Neural cell (in vitro differentiated cells): Measurements from ENCODE around the gene IDS.
"Not testable (repeated sequence)": the region's sequence is repeated elsewhere in the genome, so short reads cannot be mapped to it uniquely, and the experiment has no call there.

Experiments used
- CTCF ChIP-seq: fragments of 450-650 bp; IDR thresholded peaks from 2 replicates; pipeline ENCODE4 v1.5.1; 2014; ENCODE audit warnings: antibody characterized with exemption, mild to moderate bottlenecking, moderate library complexity; ENCODE audit not compliant: poor library complexity, severe bottlenecking
- EP300 ChIP-seq: fragments of 450-650 bp; conservative IDR thresholded peaks from 2 replicates; pipeline ENCODE4 v1.6.1; 2014; ENCODE audit warnings: antibody characterized with exemption, mild to moderate bottlenecking, moderate library complexity; ENCODE audit not compliant: poor library complexity, severe bottlenecking
- EZH2 ChIP-seq: fragments of 200-600, 300-800 bp; shearing (Covaris generic), sonication (generic); IDR thresholded peaks from 2 replicates; pipeline ENCODE4 v1.6.1; 2014; ENCODE audit warnings: antibody characterized with exemption, low read length, borderline replicate concordance, mild to moderate bottlenecking; ENCODE audit not compliant: insufficient read depth, poor library complexity, severe bottlenecking
- MXI1 ChIP-seq: fragments of 450-650 bp; conservative IDR thresholded peaks from 2 replicates; pipeline ENCODE4 v1.6.1; 2014; ENCODE audit warnings: antibody characterized with exemption, mild to moderate bottlenecking; ENCODE audit not compliant: poor library complexity, severe bottlenecking
- POLR2AphosphoS5 ChIP-seq: IDR thresholded peaks from 2 replicates; pipeline ENCODE4 v1.6.1; 2012
- RAD21 ChIP-seq: fragments of 450-650 bp; conservative IDR thresholded peaks from 2 replicates; pipeline ENCODE4 v1.6.1; 2014; ENCODE audit warnings: antibody characterized with exemption, mild to moderate bottlenecking, moderate library complexity
- SMC3 ChIP-seq: fragments of 450-650 bp; conservative IDR thresholded peaks from 2 replicates; pipeline ENCODE4 v1.6.1; 2014; ENCODE audit warnings: antibody characterized with exemption, mild to moderate bottlenecking, moderate library complexity; ENCODE audit not compliant: poor library complexity
- TAF1 ChIP-seq: IDR thresholded peaks from 2 replicates; pipeline ENCODE4 v1.6.1; 2012; ENCODE audit warnings: low read depth
- TF ChIP-seq, protein P1 (sequence below): IDR thresholded peaks from 2 replicates; pipeline ENCODE4 v1.6.1; 2012; ENCODE audit warnings: borderline replicate concordance

DNA sequence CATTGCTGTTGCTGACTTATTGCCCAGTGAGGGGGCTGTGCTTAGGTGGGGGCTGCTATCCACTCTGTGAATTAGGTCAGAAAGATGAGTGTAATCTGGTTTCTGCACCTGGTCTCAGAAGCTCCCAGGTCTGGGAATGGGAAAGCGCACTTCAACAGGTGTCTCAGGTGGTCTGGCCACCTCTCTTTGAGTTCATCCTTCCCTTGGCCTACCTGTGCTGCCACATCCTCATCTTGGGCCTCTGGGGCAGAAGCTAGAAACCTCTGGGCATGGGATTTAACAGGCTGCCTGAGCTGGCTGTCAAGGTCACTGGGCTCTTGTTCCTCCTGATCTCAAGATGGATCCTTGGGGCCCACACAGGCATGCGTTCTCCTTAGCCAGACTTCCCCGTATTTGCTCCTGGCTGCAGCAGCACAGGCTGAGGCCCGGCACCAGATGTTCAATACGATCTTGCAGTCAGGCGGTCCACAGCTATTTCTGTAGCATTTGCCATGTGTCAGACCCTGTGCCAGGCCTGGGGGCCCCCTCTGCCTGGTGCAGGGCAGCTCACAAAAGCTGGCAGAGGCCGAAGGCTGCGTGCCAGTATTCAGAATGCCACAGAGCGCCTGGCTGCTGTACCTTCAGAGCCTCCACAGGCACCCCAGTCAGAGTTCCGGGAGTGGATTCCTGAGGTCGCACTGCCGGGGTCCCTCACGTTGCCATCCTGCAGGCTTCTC, 21.4 kb upstream of the IDS start:
- TF ChIP-seq CTCF, POLR2AphosphoS5, EZH2, RAD21, EP300, MXI1, SMC3, TAF1: not testable (repeated sequence)
- TF ChIP-seq, protein P1, sequence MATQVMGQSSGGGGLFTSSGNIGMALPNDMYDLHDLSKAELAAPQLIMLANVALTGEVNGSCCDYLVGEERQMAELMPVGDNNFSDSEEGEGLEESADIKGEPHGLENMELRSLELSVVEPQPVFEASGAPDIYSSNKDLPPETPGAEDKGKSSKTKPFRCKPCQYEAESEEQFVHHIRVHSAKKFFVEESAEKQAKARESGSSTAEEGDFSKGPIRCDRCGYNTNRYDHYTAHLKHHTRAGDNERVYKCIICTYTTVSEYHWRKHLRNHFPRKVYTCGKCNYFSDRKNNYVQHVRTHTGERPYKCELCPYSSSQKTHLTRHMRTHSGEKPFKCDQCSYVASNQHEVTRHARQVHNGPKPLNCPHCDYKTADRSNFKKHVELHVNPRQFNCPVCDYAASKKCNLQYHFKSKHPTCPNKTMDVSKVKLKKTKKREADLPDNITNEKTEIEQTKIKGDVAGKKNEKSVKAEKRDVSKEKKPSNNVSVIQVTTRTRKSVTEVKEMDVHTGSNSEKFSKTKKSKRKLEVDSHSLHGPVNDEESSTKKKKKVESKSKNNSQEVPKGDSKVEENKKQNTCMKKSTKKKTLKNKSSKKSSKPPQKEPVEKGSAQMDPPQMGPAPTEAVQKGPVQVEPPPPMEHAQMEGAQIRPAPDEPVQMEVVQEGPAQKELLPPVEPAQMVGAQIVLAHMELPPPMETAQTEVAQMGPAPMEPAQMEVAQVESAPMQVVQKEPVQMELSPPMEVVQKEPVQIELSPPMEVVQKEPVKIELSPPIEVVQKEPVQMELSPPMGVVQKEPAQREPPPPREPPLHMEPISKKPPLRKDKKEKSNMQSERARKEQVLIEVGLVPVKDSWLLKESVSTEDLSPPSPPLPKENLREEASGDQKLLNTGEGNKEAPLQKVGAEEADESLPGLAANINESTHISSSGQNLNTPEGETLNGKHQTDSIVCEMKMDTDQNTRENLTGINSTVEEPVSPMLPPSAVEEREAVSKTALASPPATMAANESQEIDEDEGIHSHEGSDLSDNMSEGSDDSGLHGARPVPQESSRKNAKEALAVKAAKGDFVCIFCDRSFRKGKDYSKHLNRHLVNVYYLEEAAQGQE: not testable (repeated sequence)
